Colon (tissue), 2 donors: Measurements from ENCODE around the gene P4HA1.

Experiments used
- FAIRE-seq: peaks from 2 replicates; lab custom pipeline; 2012; peaks lifted over from hg19 to GRCh38; lab: Jason Lieb, UNC
- donor health status: control.
- donor health status: control.

The P4HA1 gene

GRCh38 chr10:72979709-72980108 is 117.0 kb downstream of the P4HA1 start:
- no peak for FAIRE-seq

- no peak for FAIRE-seq
These were observed 119.8 kb downstream of the P4HA1 start for GRCh38 chr10:72976886-72977285.
